HG02970 (cell line): ENCODE results near the gene SPECC1L.

Experiments
- ATAC-seq: cut with Tn5 transposase; IDR thresholded peaks from one replicate; pipeline ENCODE4 v1.9.1; 2021; ENCODE audit warnings: mild to moderate bottlenecking, moderate library complexity, moderate number of reproducible peaks; ENCODE audit not compliant: unreplicated experiment, low FRiP score

Gene SPECC1L

GRCh38 chr22:24459911-24460310 lies 189.3 kb downstream of the SPECC1L start:
- no peak for ATAC-seq

GRCh38 chr22:24460418-24461089 lies 189.9 kb downstream of the SPECC1L start:
- no peak for ATAC-seq

- no peak for ATAC-seq
These were observed 192.6 kb downstream of the SPECC1L start for GRCh38 chr22:24463071-24463760.

GRCh38 chr22:24465566-24465965 lies 194.9 kb downstream of the SPECC1L start:
- no peak for ATAC-seq

GRCh38 chr22:24465975-24466374 lies 195.3 kb downstream of the SPECC1L start:
- ATAC-seq: no peak

GRCh38 chr22:24466716-24467328 lies 196.2 kb downstream of the SPECC1L start:
- ATAC-seq: no peak

GRCh38 chr22:24467340-24467739 lies 196.7 kb downstream of the SPECC1L start:
- no peak for ATAC-seq
